Endodermal cell (in vitro differentiated cells): ENCODE results near the gene SORL1. TPM values are rescaled to one million over a fixed set of nuclear protein-coding genes. Genes with fewer than 3 reads are reported as not detected.

Experiments used
- DNase-seq: peaks from one replicate; pipeline ENCODE4 v3.0.0-alpha.2; 2017
- H3K27ac ChIP-seq: 2 replicates; pipeline ENCODE4 v1.5.1; 2013; ENCODE audit warnings: mild to moderate bottlenecking, low read depth, low read length, moderate library complexity
- H3K27me3 ChIP-seq: 2 replicates; pipeline ENCODE4 v1.6.1; 2013; ENCODE audit warnings: mild to moderate bottlenecking, low read length, moderate library complexity; ENCODE audit not compliant: insufficient read depth, control insufficient read depth, poor library complexity, severe bottlenecking
- H3K36me3 ChIP-seq: 2 replicates; pipeline ENCODE4 v1.7.0; 2013; ENCODE audit warnings: mild to moderate bottlenecking, low read length, moderate library complexity; ENCODE audit not compliant: control insufficient read depth, insufficient read depth
- H3K4me1 ChIP-seq: one replicate; pipeline ENCODE4 v1.7.0; 2013; ENCODE audit warnings: low read length; ENCODE audit not compliant: control insufficient read depth, insufficient read depth
- H3K4me3 ChIP-seq: 2 replicates; pipeline ENCODE4 v1.5.1; 2013; ENCODE audit warnings: mild to moderate bottlenecking, low read length, moderate library complexity
- H3K9ac ChIP-seq: 2 replicates; pipeline ENCODE4 v1.6.1; 2013; ENCODE audit warnings: mild to moderate bottlenecking, low read length, moderate library complexity; ENCODE audit not compliant: poor library complexity, severe bottlenecking; ENCODE audit errors: extremely low read depth
- H3K9me3 ChIP-seq: 2 replicates; pipeline ENCODE4 v1.6.1; 2013; ENCODE audit warnings: mild to moderate bottlenecking, low read length, moderate library complexity; ENCODE audit not compliant: control insufficient read depth
- H3K27ac Mint-ChIP-seq: 2 replicates; pipeline ENCODE4 v1.8.0; 2020; ENCODE audit warnings: mixed read lengths
- H3K27me3 Mint-ChIP-seq: 2 replicates; pipeline ENCODE4 v1.8.0; 2021; ENCODE audit warnings: mild to moderate bottlenecking, mixed read lengths; ENCODE audit not compliant: insufficient read depth
- H3K36me3 Mint-ChIP-seq: 2 replicates; pipeline ENCODE4 v1.8.0; 2020; ENCODE audit warnings: low read depth, mixed read lengths
- H3K4me1 Mint-ChIP-seq: 2 replicates; pipeline ENCODE4 v1.8.0; 2020; ENCODE audit warnings: mixed read lengths
- H3K4me3 Mint-ChIP-seq: 2 replicates; pipeline ENCODE4 v1.8.0; 2020; ENCODE audit warnings: mild to moderate bottlenecking, moderate library complexity, mixed read lengths
- H3K9me3 Mint-ChIP-seq: 2 replicates; pipeline ENCODE4 v1.8.0; 2020; ENCODE audit warnings: mild to moderate bottlenecking, mixed read lengths
- CTCF ChIP-seq: fragments of 200-600 bp; sonication (generic); conservative IDR thresholded peaks from 2 replicates; pipeline ENCODE4 v1.5.0; 2021; ENCODE audit warnings: antibody characterized with exemption, mild to moderate bottlenecking
- WGBS, 2 experiments: methylation state at CpG; one replicate each; pipeline versions ENCODE4 v1.1.5 to v1.1.7; 2013; ENCODE audit warnings: missing lambda C conversion rate in 2 of 2, mixed read lengths in 1 of 2; ENCODE audit not compliant: insufficient coverage in 1 of 2, insufficient read length in 1 of 2; 5-methylcytosine and 5-hydroxymethylcytosine counted together
- total RNA-seq, 2 donors: library from RNA; stranded (reverse); fragmentation: NEBNext Ultra II Directional in 1 of 2; extraction: Animal tissue kit (Norgen Biotek cat#: 25700) in 1 of 2; gene quantifications; 2 replicates in 1 of 2; 3 replicates in 1 of 2; pipeline ENCODE4 v1.2.1, GENCODE V29; 2021

SORL1 gene
- total RNA-seq, 2 donors from 2014 or later, result 56.4 to 57.5 TPM

- DNase-seq, result no peak
- Mint-ChIP-seq H3K27me3 (no peaks in the 10 kb centered on the region), H3K4me1 (peaks cover 13% of the 10 kb centered on the region), H3K4me3 (no peak overlapping the region), H3K9me3 (no peaks in the 10 kb centered on the region), H3K36me3 (peaks cover 64% of the 10 kb centered on the region), H3K27ac (no peak overlapping the region)
- Histone ChIP-seq H3K27ac (no peak overlapping the region), H3K4me3 (no peak overlapping the region), H3K27me3 (no peaks in the 10 kb centered on the region), H3K9me3 (peaks cover 9% of the 10 kb centered on the region), H3K9ac (no peak overlapping the region), H3K4me1 (peaks cover 8% of the 10 kb centered on the region), H3K36me3 (peaks cover 28% of the 10 kb centered on the region)
- TF ChIP-seq CTCF, result no peak
- WGBS, 2 experiments, result 96% methylated on average over 11 to 19 of the region's 19 CpGs
These were observed 144.4 kb downstream of the SORL1 start for GRCh38 chr11:121596195-121597155.

DNA sequence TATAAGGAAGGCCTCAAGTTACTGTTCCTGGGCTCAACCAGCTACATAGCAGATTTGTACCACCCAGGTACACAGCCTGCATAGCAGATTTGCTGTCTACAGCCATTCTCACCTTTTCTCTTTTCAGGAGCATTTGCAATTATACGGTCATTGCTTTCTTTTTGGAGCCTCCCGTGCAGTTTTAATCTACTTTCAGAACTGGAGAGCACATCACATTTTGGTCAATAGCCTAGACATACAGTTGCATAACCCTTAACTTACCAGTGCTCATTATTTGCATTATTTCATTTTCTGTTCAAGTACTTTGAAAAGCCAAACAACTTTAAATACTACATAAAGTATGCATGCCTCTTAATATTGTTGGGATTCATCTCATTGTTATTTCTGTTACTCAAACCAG lies 151.2 kb downstream of the SORL1 start:
- H3K27ac Mint-ChIP-seq, result no peak overlapping the region
- Histone ChIP-seq H3K9ac (no peak overlapping the region), H3K27ac (no peak overlapping the region), H3K4me1 (peaks cover 8% of the 10 kb centered on the region), H3K36me3 (no peaks in the 10 kb centered on the region), H3K9me3 (no peaks in the 10 kb centered on the region), H3K27me3 (no peaks in the 10 kb centered on the region), H3K4me3 (no peak overlapping the region)
- H3K4me1 Mint-ChIP-seq, result peaks cover 9% of the 10 kb centered on the region
- H3K36me3 Mint-ChIP-seq, result peaks cover 65% of the 10 kb centered on the region
- TF ChIP-seq CTCF, result no peak
- WGBS, 2 experiments, result 93 to 94% methylated on average over 2 of the region's 2 CpGs
- H3K4me3 Mint-ChIP-seq, result no peak overlapping the region
- H3K27me3 Mint-ChIP-seq, result no peaks in the 10 kb centered on the region
- no peaks in the 10 kb centered on the region for H3K9me3 Mint-ChIP-seq
- DNase-seq, result no peak

DNA sequence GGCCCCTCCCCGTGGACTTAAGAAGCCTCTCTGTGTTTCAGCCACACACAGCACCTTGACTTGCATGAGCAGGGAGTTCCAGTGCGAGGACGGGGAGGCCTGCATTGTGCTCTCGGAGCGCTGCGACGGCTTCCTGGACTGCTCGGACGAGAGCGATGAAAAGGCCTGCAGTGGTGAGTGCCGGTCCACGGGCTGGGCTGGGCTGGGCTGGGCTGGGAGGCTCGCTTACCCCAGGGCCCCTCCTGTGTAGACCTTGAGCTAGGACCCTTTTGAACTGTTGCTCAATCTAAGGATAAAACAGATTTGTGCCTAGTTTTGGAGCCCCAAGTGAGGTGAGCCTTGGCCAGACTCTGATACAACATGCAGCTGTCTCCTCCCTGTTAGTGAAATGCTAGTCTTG lies 152.0 kb downstream of the SORL1 start:
- Histone ChIP-seq H3K27ac (no peak overlapping the region), H3K36me3 (no peaks in the 10 kb centered on the region), H3K4me3 (no peak overlapping the region), H3K9me3 (no peaks in the 10 kb centered on the region), H3K4me1 (peaks cover 8% of the 10 kb centered on the region), H3K27me3 (no peaks in the 10 kb centered on the region), H3K9ac (no peak overlapping the region)
- TF ChIP-seq CTCF, result no peak
- Mint-ChIP-seq H3K9me3 (no peaks in the 10 kb centered on the region), H3K27me3 (no peaks in the 10 kb centered on the region), H3K4me1 (peaks cover 9% of the 10 kb centered on the region), H3K36me3 (peaks cover 68% of the 10 kb centered on the region), H3K27ac (no peak overlapping the region), H3K4me3 (no peak overlapping the region)
- 98% methylated on average over 11 to 13 of the region's 13 CpGs for WGBS, 2 experiments
- DNase-seq, result no peak
